ENCODE measurements around the gene EMC7. TPM values are rescaled to one million over a fixed set of nuclear protein-coding genes. Genes with fewer than 3 reads are reported as not detected.
"Not testable (repeated sequence)": the region's sequence is repeated elsewhere in the genome, so short reads cannot be mapped to it uniquely, and the experiment has no call there.

The EMC7 gene
- total RNA-seq, result 10 to 100 TPM; 57.1 to 62.6 TPM
- long read RNA-seq, donor 1, transcript EMC7-201 (5 exons, 1,155 nt), result major isoform, 31 of 33 reads
- long read RNA-seq, donor 1, partial matches to known transcripts, result 0 of 33 reads
- long read RNA-seq, donor 1, other reads (novel, unspliced or antisense), result 1 of 33 reads
- long read RNA-seq, donor 2, transcript EMC7-201 (5 exons, 1,155 nt), result major isoform, 157 of 163 reads
- long read RNA-seq, donor 2, partial matches to known transcripts, result 4 of 163 reads
- long read RNA-seq, donor 2, other reads (novel, unspliced or antisense), result 2 of 163 reads

DNA sequence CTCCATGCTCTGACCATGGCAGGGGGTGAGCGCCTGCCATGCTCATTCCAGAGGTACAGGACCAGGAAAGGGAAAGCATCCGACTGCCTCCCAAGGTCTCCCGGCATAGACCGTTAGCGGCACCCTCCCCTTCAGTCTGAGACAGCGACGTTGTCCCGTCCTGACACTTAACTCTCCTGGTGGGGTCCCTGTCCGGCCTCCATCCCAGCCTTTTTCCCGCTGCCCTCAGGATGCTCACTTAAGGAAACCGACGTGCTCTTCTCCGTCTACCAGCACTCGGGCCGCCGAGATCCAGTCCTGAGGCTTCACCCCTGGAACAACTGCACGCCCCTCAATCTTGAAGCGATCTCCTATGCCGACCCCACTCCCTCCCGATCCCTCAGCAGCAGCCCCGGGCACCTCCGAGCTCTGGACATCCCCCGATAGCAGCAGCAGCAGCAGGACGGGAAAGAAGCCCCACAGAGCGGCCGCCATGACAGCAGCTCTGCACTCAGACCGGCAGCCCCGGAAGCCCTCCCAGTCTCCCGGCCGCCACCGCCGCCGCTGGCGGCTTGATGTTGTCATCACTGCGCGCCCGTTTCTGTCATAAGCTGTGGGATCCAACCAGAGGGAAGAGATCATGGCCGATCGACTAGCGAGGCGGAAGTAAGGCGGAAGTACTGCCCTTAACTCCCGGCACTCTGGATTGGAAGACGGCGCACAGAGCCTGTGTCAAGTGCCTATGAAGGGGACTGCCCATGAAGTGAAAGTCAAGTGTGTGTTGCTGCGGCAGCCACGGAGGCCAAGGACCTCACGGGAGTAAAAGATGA is at the start of gene EMC7, which contains the start of gene PGBD4:
Gene EMC7 (minus strand): TSS at position 497 of the 809 bp plus-strand sequence. CDS start 23 bp downstream, at position 474.
Gene PGBD4 (plus strand): TSS at position 718 of the 809 bp plus-strand sequence. CDS start 449 bp downstream, outside the sequence.
- intact Hi-C loops (cut with DNase I), result loop anchor here in 1 of 2 donors (10.0 kb wide), 1 partner anchor 123 kb away; the partner anchor contains the start of gene EMC4

GRCh38 chr15:34147371-34148140 is 45.9 kb upstream of the EMC7 start:
- DNase-seq (ENCODE audit: low spot score), result no peak
- intact Hi-C loops (cut with DNase I), result loop anchor here in 1 of 2 donors (2.0 kb wide), 1 partner anchor 67 kb away; no protein-coding TSS in a partner anchor

More for the DNA sequence above, at the start of gene EMC7, which contains the start of gene PGBD4:
- DNase-seq (ENCODE audit: low spot score), result peak; percentile 100

DNA sequence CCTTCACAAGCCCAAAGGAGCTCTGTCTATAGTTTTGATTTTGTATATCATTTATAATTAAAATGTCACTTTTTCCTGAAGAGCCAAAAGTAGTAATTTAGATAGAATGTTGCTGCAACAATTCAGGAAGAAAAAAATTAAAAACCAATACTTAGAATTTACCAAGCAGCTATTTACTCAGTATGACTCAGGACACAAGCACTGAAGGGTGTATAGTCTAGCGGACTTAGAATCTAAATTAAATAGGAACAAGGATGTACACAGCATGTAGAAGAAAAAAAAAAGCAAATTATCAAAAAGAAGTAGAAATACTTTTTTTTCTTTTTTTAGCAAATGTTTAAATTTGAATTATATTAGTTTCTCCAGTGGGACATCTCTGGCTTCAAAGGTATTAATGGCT is 31.8 kb upstream of the EMC7 start:
- DNase-seq (ENCODE audit: low spot score), result no peak
- intact Hi-C loops (cut with DNase I), result no loop called here

GRCh38 chr15:34132881-34133280 is 31.2 kb upstream of the EMC7 start:
- intact Hi-C loops (cut with DNase I), result no loop called here

DNA sequence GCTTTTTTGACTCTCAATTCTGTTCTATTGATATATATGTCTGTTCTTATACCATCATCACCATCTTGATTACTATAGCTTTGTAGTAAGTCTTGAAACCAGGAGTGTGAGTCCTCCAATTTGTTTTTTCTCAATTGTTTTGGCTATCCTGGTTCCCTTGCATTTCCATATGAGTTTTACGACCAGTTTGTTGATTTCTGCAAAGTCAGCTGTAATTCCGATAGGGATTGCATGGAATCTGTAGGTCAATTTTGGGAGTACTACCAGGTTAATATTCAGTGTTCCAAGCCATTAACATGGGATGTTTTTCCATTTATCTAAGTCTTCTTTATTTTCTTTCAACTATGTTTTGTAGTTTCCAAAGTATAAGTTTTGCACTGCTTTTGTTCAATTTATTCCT is 27.2 kb upstream of the EMC7 start:
- intact Hi-C loops (cut with DNase I), result no loop called here
- no peak for DNase-seq (ENCODE audit: low spot score)

More at GRCh38 chr15:34132881-34133280, 31.2 kb upstream of the EMC7 start:
- no peak for DNase-seq (ENCODE audit: low spot score)

DNA sequence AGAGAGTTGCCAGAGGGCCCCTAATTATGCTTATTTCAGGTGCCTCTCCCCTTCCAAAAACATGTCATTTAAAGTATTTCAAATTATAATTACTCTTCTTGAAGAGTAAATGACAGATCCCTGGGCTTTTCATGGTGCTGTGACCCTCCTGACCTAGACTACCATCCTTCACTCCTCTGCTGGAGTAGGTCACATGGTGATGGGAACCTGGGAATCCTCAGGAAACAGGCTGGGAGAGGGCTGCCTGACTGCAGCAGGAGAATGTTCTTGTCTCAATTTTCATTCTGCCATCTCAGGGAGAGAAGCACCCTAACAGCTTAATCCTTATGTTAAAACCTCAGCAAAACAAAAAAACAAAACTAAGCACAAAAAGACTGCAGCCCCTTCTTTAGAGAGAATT is 24.9 kb upstream of the EMC7 start:
- intact Hi-C loops (cut with DNase I), result no loop called here
- no peak for DNase-seq (ENCODE audit: low spot score)

DNA sequence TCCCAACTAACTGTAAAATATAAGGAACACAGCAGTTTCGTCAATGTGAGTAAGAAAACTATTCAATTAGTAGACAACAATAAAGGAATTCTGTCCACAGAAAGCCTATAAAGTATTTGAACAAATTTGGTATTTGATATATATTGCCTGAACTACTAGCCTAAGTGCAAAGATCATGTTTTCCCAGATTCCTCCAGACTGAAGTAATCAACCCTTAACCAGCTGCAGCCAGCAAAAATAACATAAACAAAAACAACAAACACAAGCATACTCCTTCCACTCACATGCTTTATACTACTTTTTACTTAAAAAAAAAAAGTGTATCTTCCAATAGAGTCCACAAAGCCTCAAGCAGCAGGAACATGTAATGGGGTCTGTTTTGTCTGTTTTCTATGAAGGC is 24.3 kb upstream of the EMC7 start:
- no peak for DNase-seq (ENCODE audit: low spot score)
- intact Hi-C loops (cut with DNase I), result no loop called here

DNA sequence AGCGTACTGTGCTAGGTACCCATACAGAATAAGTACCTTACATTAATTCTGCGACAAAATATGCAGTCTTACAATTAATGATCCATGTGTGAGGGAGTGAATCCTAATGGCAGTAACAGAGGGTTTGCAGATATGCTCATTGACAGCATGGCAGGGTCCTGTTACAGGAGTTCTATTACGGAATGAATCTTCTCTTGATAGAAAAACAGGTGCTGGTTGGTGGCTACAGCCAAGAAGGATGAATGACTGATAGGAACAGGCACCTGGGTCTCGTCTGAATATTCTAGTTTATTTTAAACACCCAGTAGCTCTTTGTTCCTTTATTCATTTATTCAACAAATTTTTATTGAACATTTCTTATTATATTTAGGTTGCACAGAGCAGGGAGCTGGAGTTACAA is 23.0 kb upstream of the EMC7 start:
- no peak for DNase-seq (ENCODE audit: low spot score)
- intact Hi-C loops (cut with DNase I), result no loop called here

DNA sequence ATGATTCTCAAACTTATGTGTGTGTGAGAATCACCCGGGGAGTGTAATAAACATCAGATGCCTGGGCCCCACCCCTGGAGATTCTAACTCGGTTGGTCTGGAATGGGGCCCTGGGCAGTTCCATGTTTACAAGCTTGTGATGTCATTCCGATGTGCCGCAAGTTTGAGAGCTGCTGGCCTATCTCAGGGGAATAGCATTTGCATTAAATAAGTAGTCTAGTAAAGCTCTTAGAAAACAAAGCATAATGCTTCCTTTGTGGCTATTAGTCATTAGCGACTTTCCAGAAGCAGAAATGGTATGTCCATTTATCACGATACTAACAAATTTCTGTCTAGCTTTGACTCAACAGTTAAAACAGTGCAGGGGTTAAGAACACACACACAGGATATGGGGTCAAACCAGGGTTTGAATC is 21.1 kb upstream of the EMC7 start:
- intact Hi-C loops (cut with DNase I), result no loop called here
- DNase-seq (ENCODE audit: low spot score), result no peak

- DNase-seq (ENCODE audit: low spot score); intact Hi-C loops (cut with DNase I): not testable (repeated sequence)
Measured at GRCh38 chr15:34121786-34122185, 20.1 kb upstream of the EMC7 start.

DNA sequence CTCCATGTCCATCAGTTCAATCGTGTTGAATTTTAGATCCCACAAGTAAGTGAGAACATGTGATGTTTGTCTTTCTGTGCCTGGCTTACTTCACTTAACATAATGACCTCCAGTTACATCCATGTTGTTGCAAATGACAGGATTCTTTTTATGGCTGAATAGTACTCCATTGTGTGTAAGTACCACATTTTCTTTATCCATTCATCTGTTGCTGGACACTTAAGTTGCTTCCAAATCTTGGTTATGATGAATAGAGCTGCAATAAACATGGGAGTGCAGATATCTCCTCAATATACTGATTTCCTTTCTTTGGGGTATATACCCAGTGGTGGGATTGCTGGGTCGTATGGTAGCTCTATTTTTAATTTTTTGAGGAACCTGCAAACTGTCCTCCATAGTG is 18.8 kb upstream of the EMC7 start:
- DNase-seq (ENCODE audit: low spot score); intact Hi-C loops (cut with DNase I): not testable (repeated sequence)

- DNase-seq (ENCODE audit: low spot score), result no peak
- intact Hi-C loops (cut with DNase I), result no loop called here
Measured at GRCh38 chr15:34119291-34119690, 17.6 kb upstream of the EMC7 start.

GRCh38 chr15:34116620-34117019 is 15.0 kb upstream of the EMC7 start:
- no peak for DNase-seq (ENCODE audit: low spot score)
- intact Hi-C loops (cut with DNase I), result no loop called here

- intact Hi-C loops (cut with DNase I), result no loop called here
- no peak for DNase-seq (ENCODE audit: low spot score)
Measured at GRCh38 chr15:34114739-34115138, 13.1 kb upstream of the EMC7 start.

DNA sequence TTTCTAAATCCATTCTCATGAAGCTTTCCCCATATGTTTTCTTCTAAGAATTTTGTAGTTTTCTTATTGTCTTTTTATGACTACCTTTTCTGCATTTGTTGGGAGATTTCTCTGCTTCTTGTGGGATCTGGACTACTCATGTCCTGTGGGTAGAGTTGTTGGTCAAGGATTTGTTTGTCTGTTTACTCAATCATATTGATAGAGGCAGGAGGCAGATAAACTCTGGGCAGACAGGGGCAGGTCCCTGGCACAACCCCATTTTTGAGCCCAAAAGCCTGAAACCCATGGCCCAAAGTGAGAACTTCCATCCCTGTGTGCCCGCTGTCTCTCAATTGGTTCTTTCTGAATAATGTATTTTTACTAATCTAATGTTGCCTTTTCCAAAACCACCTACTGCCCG is 12.6 kb upstream of the EMC7 start:
- no peak for DNase-seq (ENCODE audit: low spot score)
- intact Hi-C loops (cut with DNase I), result no loop called here

- intact Hi-C loops (cut with DNase I), result no loop called here
- no peak for DNase-seq (ENCODE audit: low spot score)
Measured at GRCh38 chr15:34111488-34111887, 9.8 kb upstream of the EMC7 start.

DNA sequence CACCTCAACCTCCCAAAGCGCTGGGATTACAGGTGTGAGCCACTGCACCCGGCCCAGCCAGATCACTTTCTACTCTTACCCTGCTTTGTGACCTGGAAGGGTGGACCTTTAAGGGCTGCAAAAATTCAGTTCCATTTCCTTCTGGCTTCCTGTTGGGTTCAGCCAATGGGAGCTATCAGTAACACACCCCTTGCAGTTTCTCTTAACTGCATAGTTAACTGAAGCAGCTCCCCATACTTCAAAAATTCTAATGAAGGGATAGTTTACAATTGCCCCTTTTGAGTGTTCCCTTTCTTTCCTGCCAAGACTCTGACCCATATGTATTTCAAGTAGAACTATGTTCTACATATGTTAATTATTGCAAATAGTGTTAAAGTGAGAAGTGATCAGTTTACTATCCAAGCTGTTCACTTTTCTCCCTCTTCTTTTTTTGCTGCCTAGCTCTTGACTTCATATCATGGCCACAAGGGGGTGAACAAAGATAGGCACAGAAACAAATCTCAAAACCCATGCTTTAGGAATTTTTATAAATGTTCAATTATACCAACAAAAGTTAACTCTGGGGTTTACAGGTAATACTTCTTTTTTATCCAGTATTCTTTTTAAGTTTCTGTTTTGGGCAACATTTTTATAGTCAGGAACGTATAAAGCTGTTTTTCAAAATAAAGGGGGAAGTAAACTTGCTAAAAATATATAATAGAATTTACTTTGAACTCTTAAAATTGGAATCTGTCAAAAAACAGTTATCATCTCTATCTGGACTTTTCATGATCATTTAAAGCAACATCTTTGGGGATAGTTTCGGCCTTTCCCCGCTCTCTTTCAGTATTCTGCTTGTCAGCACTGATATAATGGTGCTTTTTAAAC is 8.4 kb upstream of the EMC7 start:
- DNase-seq (ENCODE audit: low spot score), result no peak
- intact Hi-C loops (cut with DNase I), result loop anchor here in 1 of 2 donors (10.0 kb wide), 1 partner anchor 115 kb away; the partner anchor contains the start of gene EMC4

- intact Hi-C loops (cut with DNase I), result loop anchor here in 1 of 2 donors (10.0 kb wide), 1 partner anchor 117 kb away; the partner anchor contains the start of gene EMC4
- no peak for DNase-seq (ENCODE audit: low spot score)
Measured at GRCh38 chr15:34107315-34107714, 5.7 kb upstream of the EMC7 start.

Measured in posterior vena cava (tissue), 2 donors.